Measurements from ENCODE around the gene TRIM69.

The TRIM69 gene

DNA sequence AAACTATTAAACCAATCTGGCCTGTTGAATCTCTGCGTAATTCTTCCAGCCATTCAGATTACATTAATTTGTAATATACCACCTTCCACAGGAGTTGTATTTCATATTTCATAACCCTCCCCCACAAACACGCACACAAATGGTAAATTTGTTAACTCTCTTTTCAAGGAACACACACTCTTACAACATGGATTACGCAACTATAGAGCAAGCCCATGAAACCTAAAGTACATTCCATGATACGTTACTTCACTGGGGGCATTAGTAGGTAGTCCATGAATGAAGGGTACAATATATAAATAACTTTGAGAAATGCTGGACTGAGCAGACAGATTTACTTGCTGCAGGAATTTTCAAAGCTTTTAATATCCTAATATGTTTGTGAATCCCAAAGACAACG, 65.0 kb downstream of the TRIM69 start:
- H3K36me3 ChIP-seq: no peaks in the 10 kb centered on the region
- H3K4me1 ChIP-seq: no peaks in the 10 kb centered on the region
- intact Hi-C loops (cut with DNase I; ENCODE audit: low total_unique reads): no loop called here
- no peak for DNase-seq
- H3K9me3 ChIP-seq: no peaks in the 10 kb centered on the region
- H3K27me3 ChIP-seq: no peaks in the 10 kb centered on the region
- H3K27ac ChIP-seq: no peak overlapping the region
- H3K4me3 ChIP-seq: no peak overlapping the region
- TF ChIP-seq, protein P1, sequence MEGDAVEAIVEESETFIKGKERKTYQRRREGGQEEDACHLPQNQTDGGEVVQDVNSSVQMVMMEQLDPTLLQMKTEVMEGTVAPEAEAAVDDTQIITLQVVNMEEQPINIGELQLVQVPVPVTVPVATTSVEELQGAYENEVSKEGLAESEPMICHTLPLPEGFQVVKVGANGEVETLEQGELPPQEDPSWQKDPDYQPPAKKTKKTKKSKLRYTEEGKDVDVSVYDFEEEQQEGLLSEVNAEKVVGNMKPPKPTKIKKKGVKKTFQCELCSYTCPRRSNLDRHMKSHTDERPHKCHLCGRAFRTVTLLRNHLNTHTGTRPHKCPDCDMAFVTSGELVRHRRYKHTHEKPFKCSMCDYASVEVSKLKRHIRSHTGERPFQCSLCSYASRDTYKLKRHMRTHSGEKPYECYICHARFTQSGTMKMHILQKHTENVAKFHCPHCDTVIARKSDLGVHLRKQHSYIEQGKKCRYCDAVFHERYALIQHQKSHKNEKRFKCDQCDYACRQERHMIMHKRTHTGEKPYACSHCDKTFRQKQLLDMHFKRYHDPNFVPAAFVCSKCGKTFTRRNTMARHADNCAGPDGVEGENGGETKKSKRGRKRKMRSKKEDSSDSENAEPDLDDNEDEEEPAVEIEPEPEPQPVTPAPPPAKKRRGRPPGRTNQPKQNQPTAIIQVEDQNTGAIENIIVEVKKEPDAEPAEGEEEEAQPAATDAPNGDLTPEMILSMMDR (IDR thresholded peaks at IDR 0.05): no peak

DNA sequence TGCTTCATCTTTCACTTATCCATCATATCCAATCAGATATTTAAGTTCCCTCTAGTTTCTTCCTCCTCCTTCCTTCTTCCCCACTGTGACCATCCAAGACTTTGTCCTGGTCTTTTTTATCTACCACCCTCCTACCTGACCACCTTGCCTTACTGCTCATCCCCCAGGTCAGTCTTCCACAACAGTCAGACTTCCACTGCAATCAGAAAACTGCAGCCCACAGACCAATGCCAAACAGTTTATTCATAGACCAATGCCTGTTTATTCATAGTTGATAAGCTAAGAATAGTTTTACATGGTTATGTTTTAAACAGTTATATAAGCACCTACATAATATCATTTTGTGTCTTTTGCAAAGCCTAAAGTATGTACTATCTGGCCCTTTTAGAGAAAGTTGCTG, 65.5 kb downstream of the TRIM69 start:
- no peak overlapping the region for H3K27ac ChIP-seq
- intact Hi-C loops (cut with DNase I; ENCODE audit: low total_unique reads): no loop called here
- no peak for DNase-seq
- H3K36me3 ChIP-seq: no peaks in the 10 kb centered on the region
- H3K27me3 ChIP-seq: no peaks in the 10 kb centered on the region
- no peaks in the 10 kb centered on the region for H3K4me1 ChIP-seq
- no peak overlapping the region for H3K4me3 ChIP-seq
- no peaks in the 10 kb centered on the region for H3K9me3 ChIP-seq
- TF ChIP-seq, protein P1 (IDR thresholded peaks at IDR 0.05): no peak

DNA sequence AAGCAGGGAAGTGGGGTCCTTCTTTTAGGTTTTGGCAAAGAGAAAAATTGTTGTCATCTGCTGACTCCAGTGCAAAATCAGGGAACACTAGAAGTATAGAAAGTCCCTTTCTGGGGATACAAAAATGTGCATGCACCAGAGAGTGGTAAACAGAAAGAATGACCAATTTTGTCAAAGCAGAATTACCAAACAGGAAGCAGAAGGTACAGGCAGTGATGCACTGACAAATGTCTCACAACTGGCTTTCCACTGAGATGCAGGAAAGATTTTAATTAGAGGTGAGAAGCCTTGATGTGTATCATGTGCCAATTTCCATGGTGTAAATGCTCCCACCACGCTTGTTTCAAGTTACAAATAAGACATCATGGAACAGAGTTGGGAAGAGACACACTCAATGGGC, 66.0 kb downstream of the TRIM69 start:
- H3K9me3 ChIP-seq: no peaks in the 10 kb centered on the region
- no peaks in the 10 kb centered on the region for H3K4me1 ChIP-seq
- no peak overlapping the region for H3K4me3 ChIP-seq
- intact Hi-C loops (cut with DNase I; ENCODE audit: low total_unique reads): no loop called here
- H3K27ac ChIP-seq: no peak overlapping the region
- H3K36me3 ChIP-seq: no peaks in the 10 kb centered on the region
- no peak for DNase-seq
- H3K27me3 ChIP-seq: no peaks in the 10 kb centered on the region
- TF ChIP-seq, protein P1 (IDR thresholded peaks at IDR 0.05): no peak

DNA sequence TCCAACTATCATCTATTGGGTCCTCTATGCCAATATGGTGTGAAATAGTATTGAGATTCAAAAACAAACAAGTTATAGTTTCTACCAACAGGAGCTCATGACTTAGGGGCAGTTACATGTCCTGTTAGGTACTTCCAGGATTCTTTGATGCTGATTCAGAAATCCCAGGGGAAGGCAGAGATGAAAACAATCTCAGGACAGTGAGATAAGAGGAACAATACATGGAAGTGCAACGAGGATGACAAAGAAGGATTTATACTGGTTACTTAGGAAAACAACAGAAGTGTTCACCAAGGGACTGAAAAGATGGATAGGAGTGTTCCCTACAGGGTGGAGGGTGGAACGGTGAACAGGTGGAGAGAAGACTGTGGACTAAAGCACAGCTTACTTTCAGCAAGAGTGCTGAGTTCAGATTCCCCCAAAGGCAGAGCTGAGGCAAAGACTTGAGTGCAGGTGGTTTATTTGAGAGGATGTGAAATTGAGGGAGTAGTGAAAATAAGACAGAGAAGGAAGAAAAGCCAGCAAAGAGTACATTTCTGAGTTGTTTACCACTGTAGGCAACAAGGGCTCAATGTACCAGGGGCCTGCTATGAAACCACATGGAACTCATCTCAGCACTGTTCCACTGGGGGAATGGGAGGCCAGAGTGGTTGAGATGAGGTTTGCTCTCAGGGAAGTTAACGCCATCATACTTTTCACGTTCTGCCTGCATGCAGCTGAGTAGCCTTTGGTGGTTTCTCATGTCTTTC, 68.1 kb downstream of the TRIM69 start:
- H3K36me3 ChIP-seq: no peaks in the 10 kb centered on the region
- intact Hi-C loops (cut with DNase I; ENCODE audit: low total_unique reads): no loop called here
- TF ChIP-seq, protein P1 (IDR thresholded peaks at IDR 0.05): no peak
- H3K9me3 ChIP-seq: no peaks in the 10 kb centered on the region
- no peak for DNase-seq
- H3K27ac ChIP-seq: no peak overlapping the region
- no peaks in the 10 kb centered on the region for H3K27me3 ChIP-seq
- H3K4me1 ChIP-seq: no peaks in the 10 kb centered on the region
- H3K4me3 ChIP-seq: no peak overlapping the region

DNA sequence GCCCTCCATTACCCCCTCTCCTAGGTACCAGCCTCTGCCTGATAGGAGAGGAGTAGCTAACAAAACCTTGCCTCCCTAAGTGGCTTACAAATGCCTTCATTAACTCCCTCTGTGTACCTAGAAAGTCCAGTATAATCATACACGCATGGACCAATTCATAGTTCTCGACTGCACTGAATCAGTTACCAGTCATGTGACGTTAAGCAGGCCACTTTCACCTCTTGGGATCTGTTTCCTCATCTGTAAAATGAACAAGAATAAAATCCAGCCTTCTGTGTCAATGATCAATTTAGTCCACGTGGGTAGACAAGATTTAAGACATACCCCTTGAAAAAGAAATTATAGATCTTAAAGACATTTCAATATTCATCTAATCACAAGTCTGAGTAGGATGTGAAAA, 72.2 kb downstream of the TRIM69 start:
- no peak overlapping the region for H3K4me3 ChIP-seq
- no peak for DNase-seq
- no peak overlapping the region for H3K27ac ChIP-seq
- no peaks in the 10 kb centered on the region for H3K27me3 ChIP-seq
- no peaks in the 10 kb centered on the region for H3K36me3 ChIP-seq
- no peaks in the 10 kb centered on the region for H3K4me1 ChIP-seq
- TF ChIP-seq, protein P1 (IDR thresholded peaks at IDR 0.05): no peak
- intact Hi-C loops (cut with DNase I; ENCODE audit: low total_unique reads): no loop called here
- no peaks in the 10 kb centered on the region for H3K9me3 ChIP-seq

DNA sequence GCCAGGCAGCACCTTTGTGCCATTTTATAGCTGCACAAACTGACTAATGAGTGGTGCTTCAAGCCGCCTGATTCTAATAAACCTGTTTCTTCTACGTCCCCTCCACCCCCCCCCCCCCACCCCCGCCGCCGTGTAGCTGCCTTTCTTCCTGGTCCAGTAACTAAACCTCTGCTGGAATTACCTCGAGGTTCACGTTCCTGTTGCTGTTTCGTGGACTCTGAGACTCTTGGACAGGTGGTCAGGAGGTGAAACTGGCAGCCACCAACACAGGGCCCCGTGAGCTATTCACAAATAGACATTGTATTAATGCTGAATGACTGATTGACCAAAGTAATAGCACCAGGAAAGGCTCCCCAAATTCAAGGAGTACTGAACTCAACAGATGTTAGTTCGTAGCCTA, 73.9 kb downstream of the TRIM69 start:
- H3K27ac ChIP-seq: no peak overlapping the region

More for the DNA sequence above, 73.9 kb downstream of the TRIM69 start:
- Histone ChIP-seq H3K4me1 (no peaks in the 10 kb centered on the region), H3K9me3 (no peaks in the 10 kb centered on the region), H3K27me3 (no peaks in the 10 kb centered on the region), H3K36me3 (no peaks in the 10 kb centered on the region), H3K4me3 (no peak overlapping the region)
- DNase-seq: no peak
- TF ChIP-seq, protein P1 (IDR thresholded peaks at IDR 0.05): no peak
- intact Hi-C loops (cut with DNase I; ENCODE audit: low total_unique reads): no loop called here
